ENCODE results near the gene IL17RA.

DNA sequence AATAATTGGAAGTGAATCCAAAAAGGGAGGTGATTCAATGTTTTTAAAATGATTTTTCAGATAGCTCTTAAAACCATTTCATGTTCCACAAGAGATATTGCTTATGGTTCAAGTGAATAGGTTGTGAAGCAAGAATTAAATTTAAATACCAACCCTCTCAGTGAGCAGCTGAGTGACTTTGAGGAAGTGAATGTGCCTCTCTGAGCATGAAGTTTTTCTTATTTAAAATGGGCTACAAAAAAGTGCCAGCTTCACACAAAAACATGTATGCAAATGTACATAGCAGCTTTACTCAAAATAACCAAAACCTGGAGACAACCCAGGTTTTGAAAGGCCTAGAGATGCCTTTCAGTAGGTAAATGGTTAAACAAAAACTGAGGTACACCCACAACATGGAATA is 41.3 kb upstream of the IL17RA start:
- TF ChIP-seq, protein P1, sequence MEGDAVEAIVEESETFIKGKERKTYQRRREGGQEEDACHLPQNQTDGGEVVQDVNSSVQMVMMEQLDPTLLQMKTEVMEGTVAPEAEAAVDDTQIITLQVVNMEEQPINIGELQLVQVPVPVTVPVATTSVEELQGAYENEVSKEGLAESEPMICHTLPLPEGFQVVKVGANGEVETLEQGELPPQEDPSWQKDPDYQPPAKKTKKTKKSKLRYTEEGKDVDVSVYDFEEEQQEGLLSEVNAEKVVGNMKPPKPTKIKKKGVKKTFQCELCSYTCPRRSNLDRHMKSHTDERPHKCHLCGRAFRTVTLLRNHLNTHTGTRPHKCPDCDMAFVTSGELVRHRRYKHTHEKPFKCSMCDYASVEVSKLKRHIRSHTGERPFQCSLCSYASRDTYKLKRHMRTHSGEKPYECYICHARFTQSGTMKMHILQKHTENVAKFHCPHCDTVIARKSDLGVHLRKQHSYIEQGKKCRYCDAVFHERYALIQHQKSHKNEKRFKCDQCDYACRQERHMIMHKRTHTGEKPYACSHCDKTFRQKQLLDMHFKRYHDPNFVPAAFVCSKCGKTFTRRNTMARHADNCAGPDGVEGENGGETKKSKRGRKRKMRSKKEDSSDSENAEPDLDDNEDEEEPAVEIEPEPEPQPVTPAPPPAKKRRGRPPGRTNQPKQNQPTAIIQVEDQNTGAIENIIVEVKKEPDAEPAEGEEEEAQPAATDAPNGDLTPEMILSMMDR (IDR thresholded peaks at IDR 0.05; ENCODE audit: poor library complexity) = no peak
- no peak for TF ChIP-seq EZH2 (IDR thresholded peaks at IDR 0.05; ENCODE audit: borderline replicate concordance)

Data from hepatocyte (in vitro differentiated cells).